ENCODE measurements around the gene ALDOA.

Gene ALDOA

GRCh38 chr16:30083216-30084055, 17.9 kb downstream of the ALDOA start:
- Histone ChIP-seq H3K27ac (ENCODE audit: low read depth, low read length) (no peak overlapping the region), H3K9ac (ENCODE audit: low read depth in 1 of 2, low read length in 2 of 2) (no peak overlapping the region), H3K4me3 (ENCODE audit: low read depth in 1 of 2, low read length in 2 of 2) (no peak overlapping the region), H3K36me3 (ENCODE audit: control insufficient read depth in 1 of 2, insufficient read depth in 2 of 2, low read length in 2 of 2) (peaks cover 27 to 60% of the 10 kb centered on the region in 2 donors), H3K9me3 (ENCODE audit: control insufficient read depth in 1 of 2, low read length in 2 of 2) (no peaks in the 10 kb centered on the region), H3K27me3 (ENCODE audit: control insufficient read depth in 1 of 2, insufficient read depth in 2 of 2, low read length in 2 of 2) (no peaks in the 10 kb centered on the region), H3K4me1 (ENCODE audit: control insufficient read depth in 1 of 2, insufficient read depth in 2 of 2, low read length in 2 of 2) (peaks cover 6 to 7% of the 10 kb centered on the region in 2 donors)

- Histone ChIP-seq H3K4me1 (ENCODE audit: control insufficient read depth in 1 of 2, insufficient read depth in 2 of 2, low read length in 2 of 2) (peaks cover 4 to 5% of the 10 kb centered on the region in 2 donors), H3K27ac (ENCODE audit: low read depth, low read length) (no peak overlapping the region), H3K4me3 (ENCODE audit: low read depth in 1 of 2, low read length in 2 of 2) (no peak overlapping the region), H3K9ac (ENCODE audit: low read depth in 1 of 2, low read length in 2 of 2) (no peak overlapping the region), H3K27me3 (ENCODE audit: control insufficient read depth in 1 of 2, insufficient read depth in 2 of 2, low read length in 2 of 2) (no peaks in the 10 kb centered on the region), H3K36me3 (ENCODE audit: control insufficient read depth in 1 of 2, insufficient read depth in 2 of 2, low read length in 2 of 2) (peaks cover 24 to 55% of the 10 kb centered on the region in 2 donors), H3K9me3 (ENCODE audit: control insufficient read depth in 1 of 2, low read length in 2 of 2) (no peaks in the 10 kb centered on the region)
These were observed 18.7 kb downstream of the ALDOA start for GRCh38 chr16:30084096-30084815.

DNA sequence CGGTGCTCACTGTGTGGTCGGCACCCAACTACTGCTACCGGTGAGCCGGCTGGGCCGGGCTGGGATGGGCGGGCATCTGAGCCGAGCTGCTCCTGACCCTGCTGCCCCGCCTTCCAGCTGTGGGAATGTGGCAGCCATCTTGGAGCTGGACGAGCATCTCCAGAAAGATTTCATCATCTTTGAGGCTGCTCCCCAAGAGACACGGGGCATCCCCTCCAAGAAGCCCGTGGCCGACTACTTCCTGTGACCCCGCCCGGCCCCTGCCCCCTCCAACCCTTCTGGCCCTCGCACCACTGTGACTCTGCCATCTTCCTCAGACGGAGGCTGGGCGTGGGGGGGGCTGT, 19.2 kb downstream of the ALDOA start:
- Histone ChIP-seq H3K27ac (ENCODE audit: low read depth, low read length) (no peak overlapping the region), H3K36me3 (ENCODE audit: control insufficient read depth in 1 of 2, insufficient read depth in 2 of 2, low read length in 2 of 2) (peaks cover 21 to 50% of the 10 kb centered on the region in 2 donors), H3K4me3 (ENCODE audit: low read depth in 1 of 2, low read length in 2 of 2) (no peak overlapping the region), H3K4me1 (ENCODE audit: control insufficient read depth in 1 of 2, insufficient read depth in 2 of 2, low read length in 2 of 2) (peaks cover under 1 to 4% of the 10 kb centered on the region in 2 donors), H3K9ac (ENCODE audit: low read depth in 1 of 2, low read length in 2 of 2) (no peak overlapping the region), H3K9me3 (ENCODE audit: control insufficient read depth in 1 of 2, low read length in 2 of 2) (no peaks in the 10 kb centered on the region), H3K27me3 (ENCODE audit: control insufficient read depth in 1 of 2, insufficient read depth in 2 of 2, low read length in 2 of 2) (no peaks in the 10 kb centered on the region)

DNA sequence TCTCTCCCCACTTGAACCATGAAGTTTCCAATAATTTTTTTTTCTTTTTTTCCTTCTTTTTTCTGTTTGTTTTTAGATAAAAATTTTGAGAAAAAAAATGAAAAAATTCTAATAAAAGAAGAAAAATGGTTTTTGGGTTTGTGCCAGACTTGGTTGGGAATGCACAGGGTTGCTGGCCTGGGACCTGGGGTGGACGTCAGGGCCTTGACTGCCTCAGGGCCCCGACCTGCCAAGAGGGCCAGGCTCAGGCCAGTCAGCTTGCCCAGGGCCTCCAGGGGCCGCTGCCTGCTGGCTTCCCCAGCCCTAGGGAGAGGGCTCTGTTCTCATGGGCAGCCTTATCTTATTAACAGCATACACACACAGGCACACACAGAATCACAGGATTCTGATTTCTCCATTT, 19.7 kb downstream of the ALDOA start:
- Histone ChIP-seq H3K4me3 (ENCODE audit: low read depth in 1 of 2, low read length in 2 of 2) (no peak overlapping the region), H3K27ac (ENCODE audit: low read depth, low read length) (no peak overlapping the region)

GRCh38 chr16:30085820-30086219, 20.3 kb downstream of the ALDOA start:
- no peak overlapping the region for H3K9ac ChIP-seq (ENCODE audit: low read depth in 1 of 2, low read length in 2 of 2)

More for the DNA sequence above, 19.7 kb downstream of the ALDOA start:
- H3K9ac ChIP-seq (ENCODE audit: low read depth in 1 of 2, low read length in 2 of 2): no peak overlapping the region
- peaks cover 0 to 6% of the 10 kb centered on the region in 2 donors for H3K4me1 ChIP-seq (ENCODE audit: control insufficient read depth in 1 of 2, insufficient read depth in 2 of 2, low read length in 2 of 2)
- H3K9me3 ChIP-seq (ENCODE audit: control insufficient read depth in 1 of 2, low read length in 2 of 2): no peaks in the 10 kb centered on the region
- no peaks in the 10 kb centered on the region for H3K27me3 ChIP-seq (ENCODE audit: control insufficient read depth in 1 of 2, insufficient read depth in 2 of 2, low read length in 2 of 2)
- H3K36me3 ChIP-seq (ENCODE audit: control insufficient read depth in 1 of 2, insufficient read depth in 2 of 2, low read length in 2 of 2): peaks cover 21 to 48% of the 10 kb centered on the region in 2 donors

DNA sequence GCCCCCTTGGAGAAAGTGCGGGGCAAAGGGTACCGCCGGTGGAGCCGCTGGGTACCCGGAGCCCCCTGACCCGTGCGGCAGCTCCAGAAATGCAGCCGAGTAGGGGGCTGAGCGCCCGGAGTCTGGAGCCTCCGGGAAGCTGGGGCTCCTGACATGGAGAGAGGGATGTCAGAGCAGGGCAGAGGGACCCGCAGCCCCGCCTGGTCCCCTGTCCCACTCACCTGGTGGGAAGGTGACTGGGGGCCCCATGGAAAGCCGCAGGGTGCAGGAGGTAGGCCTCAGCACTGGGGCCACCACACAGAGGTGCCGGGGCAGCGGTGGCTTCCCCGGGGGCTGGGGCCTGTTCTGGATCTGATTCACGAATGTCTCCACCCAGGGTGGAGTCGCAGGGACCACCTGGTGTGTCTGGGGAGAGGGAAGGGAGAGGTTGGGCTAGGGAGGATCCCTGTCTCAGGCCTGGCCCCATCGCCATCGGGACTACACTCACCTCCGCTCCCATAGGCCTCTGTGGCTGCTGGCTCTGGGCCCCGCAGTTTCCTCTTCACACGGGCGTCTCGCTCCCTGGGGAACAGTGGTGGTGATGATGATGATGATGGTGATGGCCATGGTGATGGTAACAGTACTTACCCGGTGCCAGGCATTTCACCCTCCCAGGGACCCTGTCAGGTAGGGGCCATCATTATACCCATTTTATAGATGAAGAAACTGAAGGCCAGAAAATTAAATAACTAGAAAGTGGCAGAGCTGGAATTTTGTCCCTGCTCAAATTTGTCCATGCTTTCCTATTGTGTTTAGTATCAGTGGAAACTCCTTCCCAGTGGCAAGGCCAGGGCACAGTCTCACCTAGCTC, 21.0 kb downstream of the ALDOA start:
- Histone ChIP-seq H3K4me1 (ENCODE audit: control insufficient read depth in 1 of 2, insufficient read depth in 2 of 2, low read length in 2 of 2) (peaks cover 5 to 8% of the 10 kb centered on the region in 2 donors), H3K27ac (ENCODE audit: low read depth, low read length) (no peak overlapping the region), H3K27me3 (ENCODE audit: control insufficient read depth in 1 of 2, insufficient read depth in 2 of 2, low read length in 2 of 2) (no peaks in the 10 kb centered on the region), H3K4me3 (ENCODE audit: low read depth in 1 of 2, low read length in 2 of 2) (no peak overlapping the region), H3K9ac (ENCODE audit: low read depth in 1 of 2, low read length in 2 of 2) (no peak overlapping the region), H3K36me3 (ENCODE audit: control insufficient read depth in 1 of 2, insufficient read depth in 2 of 2, low read length in 2 of 2) (peaks cover 21 to 38% of the 10 kb centered on the region in 2 donors), H3K9me3 (ENCODE audit: control insufficient read depth in 1 of 2, low read length in 2 of 2) (no peaks in the 10 kb centered on the region)

More at GRCh38 chr16:30085820-30086219, 20.3 kb downstream of the ALDOA start:
- Histone ChIP-seq H3K4me3 (ENCODE audit: low read depth in 1 of 2, low read length in 2 of 2) (no peak overlapping the region), H3K36me3 (ENCODE audit: control insufficient read depth in 1 of 2, insufficient read depth in 2 of 2, low read length in 2 of 2) (peaks cover 21 to 44% of the 10 kb centered on the region in 2 donors), H3K27me3 (ENCODE audit: control insufficient read depth in 1 of 2, insufficient read depth in 2 of 2, low read length in 2 of 2) (no peaks in the 10 kb centered on the region), H3K27ac (ENCODE audit: low read depth, low read length) (no peak overlapping the region), H3K4me1 (ENCODE audit: control insufficient read depth in 1 of 2, insufficient read depth in 2 of 2, low read length in 2 of 2) (peaks cover 0 to 10% of the 10 kb centered on the region in 2 donors), H3K9me3 (ENCODE audit: control insufficient read depth in 1 of 2, low read length in 2 of 2) (no peaks in the 10 kb centered on the region)

DNA sequence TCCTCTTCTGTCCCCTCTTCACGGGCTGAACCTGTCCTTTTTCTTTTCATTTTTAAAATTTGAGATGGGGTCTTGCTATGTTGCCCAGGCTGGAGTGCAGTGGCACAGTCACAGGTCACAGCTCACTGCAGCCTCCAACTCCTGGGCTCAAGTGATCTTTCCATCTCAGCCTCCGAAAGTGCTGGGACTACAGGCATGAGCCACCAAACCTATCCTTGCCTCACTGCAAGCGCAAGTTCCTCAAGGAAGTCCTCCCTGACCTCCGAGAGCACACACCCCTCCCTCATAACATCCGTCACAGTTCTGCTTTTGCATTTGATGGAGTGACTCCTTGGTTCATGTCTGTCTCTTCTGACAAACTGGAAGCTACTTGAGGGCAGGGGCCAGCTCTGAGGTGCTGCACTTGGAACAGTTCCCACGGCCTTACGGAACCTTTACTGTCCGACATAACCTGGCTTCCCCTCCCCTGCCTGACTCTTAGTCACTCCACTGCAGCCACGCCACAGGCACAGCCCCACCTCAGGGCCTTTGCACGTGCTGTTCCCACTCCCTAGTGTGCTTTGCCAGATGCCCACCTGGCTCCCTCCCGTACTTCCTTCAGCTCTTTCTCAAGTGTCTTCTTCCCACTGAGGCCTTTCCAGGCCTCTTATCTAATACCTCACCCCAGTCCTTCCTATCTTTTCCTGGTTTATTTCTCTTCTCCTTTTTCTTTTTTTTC, 21.8 kb downstream of the ALDOA start:
- no peak overlapping the region for H3K4me3 ChIP-seq (ENCODE audit: low read depth in 1 of 2, low read length in 2 of 2)
- H3K27ac ChIP-seq (ENCODE audit: low read depth, low read length): no peak overlapping the region
- peaks cover 20 to 34% of the 10 kb centered on the region in 2 donors for H3K36me3 ChIP-seq (ENCODE audit: control insufficient read depth in 1 of 2, insufficient read depth in 2 of 2, low read length in 2 of 2)
- H3K9me3 ChIP-seq (ENCODE audit: control insufficient read depth in 1 of 2, low read length in 2 of 2): no peaks in the 10 kb centered on the region
- H3K9ac ChIP-seq (ENCODE audit: low read depth in 1 of 2, low read length in 2 of 2): no peak overlapping the region
- H3K27me3 ChIP-seq (ENCODE audit: control insufficient read depth in 1 of 2, insufficient read depth in 2 of 2, low read length in 2 of 2): no peaks in the 10 kb centered on the region
- peaks cover 12% of the 10 kb centered on the region in 2 donors for H3K4me1 ChIP-seq (ENCODE audit: control insufficient read depth in 1 of 2, insufficient read depth in 2 of 2, low read length in 2 of 2)

DNA sequence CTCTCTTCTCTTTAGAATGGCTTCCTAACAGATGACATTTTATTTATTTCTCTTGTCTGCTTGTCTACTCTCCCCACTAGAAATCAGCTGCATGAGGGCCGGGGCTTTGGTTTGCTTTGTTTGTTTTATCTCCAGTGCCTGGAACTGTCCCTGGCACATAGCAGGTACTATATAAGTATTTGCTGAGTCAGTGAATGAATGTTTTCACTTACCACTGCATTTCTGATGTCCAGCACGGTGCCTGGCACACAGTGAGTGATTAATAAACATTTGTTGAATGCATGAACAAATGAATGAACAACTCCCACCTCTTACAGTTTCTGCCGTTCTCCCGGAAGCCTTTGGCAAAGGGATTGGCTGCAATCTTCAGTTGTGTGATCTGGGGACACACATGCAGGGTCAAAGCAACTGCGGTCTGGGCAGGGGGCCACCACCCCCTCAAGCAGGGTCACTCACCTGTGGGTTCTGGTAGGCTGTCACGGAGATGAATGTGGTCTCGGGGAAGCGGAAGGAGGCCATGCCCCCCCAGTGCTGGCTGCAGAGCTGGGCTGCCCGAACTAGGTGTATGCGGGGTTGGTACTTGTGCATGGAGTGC, 22.8 kb downstream of the ALDOA start:
- H3K4me3 ChIP-seq (ENCODE audit: low read depth in 1 of 2, low read length in 2 of 2): no peak overlapping the region
- no peak overlapping the region for H3K27ac ChIP-seq (ENCODE audit: low read depth, low read length)
- H3K9me3 ChIP-seq (ENCODE audit: control insufficient read depth in 1 of 2, low read length in 2 of 2): no peaks in the 10 kb centered on the region
- peaks cover 17 to 21% of the 10 kb centered on the region in 2 donors for H3K4me1 ChIP-seq (ENCODE audit: control insufficient read depth in 1 of 2, insufficient read depth in 2 of 2, low read length in 2 of 2)
- no peaks in the 10 kb centered on the region for H3K27me3 ChIP-seq (ENCODE audit: control insufficient read depth in 1 of 2, insufficient read depth in 2 of 2, low read length in 2 of 2)
- H3K36me3 ChIP-seq (ENCODE audit: control insufficient read depth in 1 of 2, insufficient read depth in 2 of 2, low read length in 2 of 2): peaks cover 10 to 24% of the 10 kb centered on the region in 2 donors
- no peak overlapping the region for H3K9ac ChIP-seq (ENCODE audit: low read depth in 1 of 2, low read length in 2 of 2)
